HG03439 (cell line): Measurements from ENCODE around the gene ARID5B.

Experiments
- ATAC-seq: cut with Tn5 transposase; IDR thresholded peaks from one replicate; pipeline ENCODE4 v1.9.1; 2021; ENCODE audit warnings: mild to moderate bottlenecking, moderate library complexity; ENCODE audit not compliant: unreplicated experiment

Gene ARID5B

DNA sequence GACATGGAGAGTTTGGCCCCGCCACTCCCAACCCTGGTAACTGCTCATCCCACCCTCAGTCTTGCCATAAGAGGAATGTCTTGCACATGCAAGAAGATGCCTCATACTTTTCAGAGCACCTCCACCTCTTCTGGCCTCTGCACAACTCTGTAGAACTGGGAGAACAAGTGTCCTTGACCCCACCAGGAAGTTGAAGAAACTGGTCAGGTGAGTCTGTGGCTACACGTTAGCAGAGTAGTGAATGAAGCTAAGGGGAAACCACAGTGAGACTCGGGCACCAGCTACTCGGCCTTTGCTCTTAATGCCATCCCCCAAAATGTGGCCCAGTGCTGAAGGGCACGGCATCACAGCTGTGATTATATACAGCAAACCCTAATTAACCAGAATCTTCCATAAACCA, 110.1 kb downstream of the ARID5B start:
- ATAC-seq = no peak

DNA sequence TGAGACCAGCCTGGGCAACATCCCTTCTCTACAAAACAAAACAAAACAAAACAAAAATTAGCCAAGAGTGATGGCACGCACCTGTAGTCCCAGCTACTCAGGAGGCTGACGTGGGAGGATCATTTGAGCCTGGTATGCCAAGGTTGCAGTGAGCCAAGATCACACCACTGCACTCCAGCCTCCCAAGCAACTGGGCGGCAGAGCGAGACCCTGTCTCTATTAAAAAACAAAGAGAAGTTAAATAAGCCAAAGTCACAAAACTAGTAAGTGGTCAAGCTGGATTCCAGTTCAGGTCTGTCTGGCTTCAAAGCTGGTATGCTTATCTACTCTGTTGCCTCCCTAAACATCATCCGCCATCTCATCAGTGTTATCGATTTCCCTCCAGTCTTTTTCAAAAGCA, 110.8 kb downstream of the ARID5B start:
- ATAC-seq = no peak

DNA sequence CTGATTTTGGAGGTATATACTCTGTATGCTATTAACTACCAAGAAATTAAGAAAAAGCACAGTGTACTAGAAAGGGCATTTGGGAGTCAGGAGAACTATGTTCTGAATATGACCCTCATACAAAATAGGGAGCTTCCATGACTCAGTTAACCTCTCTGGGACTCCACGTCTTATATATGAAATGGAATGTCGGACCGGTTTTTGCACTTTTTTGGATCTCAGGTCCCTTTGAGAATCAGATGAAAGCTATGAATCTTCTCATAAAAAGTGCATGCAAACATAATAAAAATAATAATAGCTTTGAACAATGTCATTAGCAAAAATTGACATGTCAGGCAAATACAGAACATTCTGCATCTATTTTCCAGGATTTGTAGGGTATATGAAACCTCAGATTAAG, 113.0 kb downstream of the ARID5B start:
- no peak for ATAC-seq

DNA sequence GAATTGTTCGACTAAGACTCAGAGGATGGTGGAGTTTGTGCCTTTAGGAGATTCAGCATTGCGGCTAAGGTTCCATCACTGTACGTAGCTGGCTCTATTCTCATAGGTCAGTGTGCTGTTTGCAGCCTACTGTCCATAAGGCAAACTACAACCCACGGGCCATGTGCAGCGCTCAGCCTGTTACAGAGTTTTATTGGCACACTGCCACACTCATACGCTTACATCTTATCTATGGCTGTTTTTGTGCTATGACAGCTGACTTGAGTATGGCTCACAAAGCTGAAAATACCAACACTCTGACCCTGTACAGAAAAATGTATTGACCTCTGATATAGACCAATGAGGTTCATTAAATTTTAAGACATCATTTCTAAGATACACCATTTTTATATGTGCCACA, 114.5 kb downstream of the ARID5B start:
- ATAC-seq = no peak

DNA sequence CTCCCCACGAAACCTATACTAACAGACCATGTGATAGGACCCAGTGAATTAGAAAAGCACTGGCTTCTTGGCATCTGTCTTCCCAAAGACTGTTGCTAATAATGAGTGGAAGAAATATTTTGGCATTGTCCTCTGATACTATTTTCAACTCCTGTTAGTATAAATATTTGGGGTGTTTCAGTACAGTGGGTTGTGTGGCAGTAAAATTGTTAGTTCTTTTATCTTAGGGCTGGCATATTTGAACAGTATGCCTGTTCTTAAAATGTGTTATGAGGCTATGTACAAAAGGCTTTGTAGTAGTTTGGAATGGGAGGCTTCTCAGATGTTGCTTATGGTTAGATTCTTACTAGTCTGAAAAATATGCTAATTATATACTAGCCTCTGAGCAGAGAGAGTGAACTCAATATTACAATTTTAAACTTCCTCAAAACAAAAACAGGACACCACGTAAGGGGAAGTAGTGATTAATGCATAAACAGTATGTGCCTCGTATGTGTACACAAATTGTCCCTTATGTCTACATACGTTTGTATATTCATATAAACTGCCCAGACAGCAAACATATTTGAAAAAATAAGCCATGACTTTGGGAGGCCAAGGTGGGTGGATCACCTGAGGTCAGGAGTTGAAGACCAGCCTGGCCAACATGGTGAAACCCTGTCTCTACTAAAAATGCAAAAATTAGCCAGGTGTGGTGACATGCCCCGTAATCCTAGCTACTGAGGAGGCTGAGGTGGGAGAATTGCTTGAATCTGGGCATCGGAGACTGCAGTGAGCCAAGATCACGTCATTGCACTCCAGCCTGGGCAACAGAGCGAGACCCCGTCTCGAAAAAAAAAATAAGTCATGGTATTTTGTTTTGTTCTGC, 115.4 kb downstream of the ARID5B start:
- ATAC-seq = no peak

DNA sequence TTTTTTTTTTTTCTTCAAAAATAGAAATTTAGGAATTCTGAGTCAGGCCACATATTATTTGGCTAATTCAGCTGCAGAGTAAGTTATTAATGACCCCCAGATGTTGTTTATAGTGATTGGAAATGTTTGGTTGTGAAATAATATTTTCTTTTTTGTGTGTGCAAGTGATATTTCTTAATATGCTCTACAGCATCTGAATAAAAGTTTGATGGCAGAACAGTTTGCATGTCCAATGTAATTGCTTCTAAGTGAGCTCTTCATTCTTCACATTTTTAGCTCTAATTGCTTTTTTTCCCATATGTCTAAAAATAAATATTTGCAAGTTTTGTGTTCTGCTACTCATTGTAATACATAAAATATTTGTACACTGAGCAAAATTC, 116.0 kb downstream of the ARID5B start:
- no peak for ATAC-seq

DNA sequence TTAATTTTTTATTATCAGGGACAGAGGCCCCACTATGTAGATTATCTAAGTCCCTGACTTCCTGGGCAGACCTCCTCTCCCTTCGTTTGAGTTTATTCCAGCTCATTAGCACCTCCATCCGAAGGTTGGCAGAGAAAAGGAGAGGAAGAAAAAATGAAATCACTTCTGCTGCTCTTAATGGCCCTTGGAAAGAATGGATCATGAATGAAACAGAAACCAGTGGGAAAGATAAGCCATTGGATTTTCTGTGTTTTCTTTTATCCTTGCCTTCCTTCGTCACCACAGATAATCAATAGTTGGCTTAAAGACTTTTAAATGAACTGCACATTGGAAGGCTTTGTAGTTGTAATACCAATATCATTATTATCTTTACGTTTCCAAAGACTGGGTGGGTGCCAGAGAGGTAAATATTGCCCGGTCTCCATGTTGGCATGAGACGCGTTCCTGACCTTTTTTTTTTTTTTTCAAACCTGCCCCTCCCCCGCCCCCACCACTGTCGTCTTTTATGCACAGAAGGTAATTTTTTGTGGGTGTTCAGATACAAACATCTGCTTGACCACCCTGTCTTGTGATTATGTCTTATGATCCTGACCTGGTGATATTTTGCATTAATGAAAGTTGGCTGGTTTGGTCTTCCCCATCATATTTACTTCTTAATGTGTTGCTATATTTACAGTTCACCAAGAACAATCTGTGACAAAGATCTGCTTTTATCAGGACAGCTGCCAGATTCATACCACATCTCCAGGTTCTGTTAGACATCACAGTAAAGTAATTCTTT, 116.8 kb downstream of the ARID5B start:
- no peak for ATAC-seq

DNA sequence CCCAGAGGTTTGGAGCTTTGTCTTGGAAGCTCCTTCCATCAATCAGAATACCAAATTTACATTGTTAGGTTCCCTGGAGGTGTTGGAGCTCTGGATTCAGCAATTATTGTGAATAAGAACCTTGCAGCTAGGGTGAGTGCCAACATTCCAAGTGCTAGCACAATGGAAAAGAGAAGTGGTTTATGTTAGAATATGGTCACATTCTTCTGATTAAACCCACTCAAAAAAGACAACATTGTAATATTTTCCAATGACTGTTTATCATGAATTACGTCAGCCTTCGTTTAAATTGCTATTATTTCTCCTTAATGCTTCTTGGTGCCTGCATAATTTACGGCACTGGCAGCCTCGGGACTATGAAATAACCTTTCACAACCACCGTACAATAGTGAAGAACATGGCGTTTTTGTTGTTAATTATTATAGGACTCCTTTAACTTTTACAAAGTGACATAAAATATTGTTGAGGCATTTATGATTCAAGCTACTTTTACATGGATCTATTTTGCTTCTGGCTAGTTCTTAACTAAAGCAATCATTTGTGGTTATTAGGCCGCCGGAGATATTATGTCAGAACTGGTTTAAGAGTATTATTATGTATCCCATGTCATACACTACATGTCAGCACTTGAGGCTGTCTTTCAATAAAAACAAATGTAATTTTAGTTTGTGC, 117.7 kb downstream of the ARID5B start:
- no peak for ATAC-seq

DNA sequence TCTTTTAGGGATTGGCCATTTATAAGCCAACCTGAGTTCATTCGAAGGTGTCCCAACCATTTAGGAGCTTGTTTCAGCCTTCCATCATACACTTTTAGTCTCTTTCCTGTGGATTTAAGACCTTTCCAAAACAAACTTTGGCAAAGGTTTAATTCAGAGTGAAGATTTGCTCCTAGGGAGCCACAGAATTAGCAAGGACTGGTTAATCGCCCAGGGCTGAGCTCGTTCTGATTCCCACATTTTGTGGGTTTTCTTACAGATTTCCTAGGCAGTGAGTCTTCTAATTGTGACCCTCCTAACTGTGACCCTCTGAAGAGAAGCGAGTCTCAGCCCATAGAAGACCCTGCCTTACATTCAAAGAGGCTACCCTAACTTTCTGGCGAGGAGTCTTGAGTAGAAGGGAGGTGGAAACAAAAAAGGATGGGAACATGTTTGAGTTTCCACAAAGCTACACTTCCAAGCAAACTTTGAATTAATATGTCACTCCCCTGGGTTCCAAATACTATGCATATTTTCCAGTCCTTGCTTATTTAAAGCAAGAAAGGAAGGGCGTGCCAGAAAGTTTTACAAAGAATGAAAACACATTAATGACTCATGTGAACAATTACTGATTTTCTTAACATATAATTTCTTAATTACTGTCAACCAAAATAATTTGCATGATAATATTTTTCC, 118.3 kb downstream of the ARID5B start:
- no peak for ATAC-seq

DNA sequence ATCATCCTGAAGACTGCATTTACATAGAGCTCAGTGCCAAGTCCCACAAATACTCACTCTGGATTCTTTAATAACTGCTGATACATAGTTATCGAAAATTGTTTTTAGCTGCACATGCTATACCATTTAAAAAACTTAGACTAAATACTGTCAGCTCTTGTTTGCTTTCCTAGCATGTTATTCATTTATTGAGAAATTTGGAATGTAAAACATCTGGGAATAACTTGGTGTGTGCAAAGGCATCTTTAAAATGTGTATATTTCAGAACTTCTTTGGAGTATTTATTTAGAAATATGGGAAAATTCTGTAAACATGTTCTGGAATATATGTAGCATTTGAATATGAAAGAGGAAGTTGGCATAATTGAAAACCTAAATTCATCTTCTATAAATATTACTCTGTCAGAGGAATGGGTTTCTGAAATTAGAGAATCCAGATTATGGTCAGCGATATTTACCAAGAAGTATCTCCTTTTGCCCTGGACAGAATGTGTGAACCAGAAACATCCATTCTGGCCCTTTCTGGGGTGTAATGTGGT, 119.7 kb downstream of the ARID5B start:
- ATAC-seq = no peak

DNA sequence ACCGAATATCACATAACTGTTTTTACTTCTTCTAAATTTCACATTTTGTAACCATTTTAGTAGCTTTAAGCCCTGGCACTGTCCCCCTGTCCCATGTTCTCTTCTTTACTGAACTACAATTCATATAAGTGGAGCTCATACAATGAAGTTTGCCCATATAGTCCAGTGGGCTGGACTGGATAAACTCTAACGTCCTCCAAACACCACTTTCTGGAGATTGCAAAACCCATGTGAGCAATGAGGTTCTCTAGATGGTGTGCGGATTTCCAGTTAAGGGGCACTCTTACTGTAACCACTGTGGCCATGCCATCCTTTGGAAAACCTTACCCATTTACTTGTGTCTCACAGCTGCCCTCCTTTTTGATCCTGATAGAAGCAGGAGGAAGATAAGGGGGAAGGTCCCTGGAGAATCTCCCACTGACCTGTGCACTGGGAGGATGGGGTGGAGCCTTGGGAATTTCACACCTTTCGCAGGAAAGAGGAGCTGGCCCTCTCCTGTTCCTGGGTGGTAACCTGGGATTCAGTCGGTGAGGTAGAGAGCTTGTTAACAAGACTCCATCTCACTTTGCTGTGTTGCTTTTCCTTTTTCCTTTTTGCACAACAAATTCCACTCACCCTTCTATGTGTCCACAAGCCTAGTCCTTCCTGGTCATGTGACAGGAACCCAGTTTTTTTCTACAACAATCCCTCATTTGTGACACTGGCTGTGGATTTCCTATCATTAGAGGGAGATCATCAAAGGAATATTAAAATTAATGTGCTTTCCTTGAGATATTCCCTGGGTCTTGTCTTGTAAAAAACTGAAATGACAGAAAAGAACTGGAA, 120.7 kb downstream of the ARID5B start:
- no peak for ATAC-seq

DNA sequence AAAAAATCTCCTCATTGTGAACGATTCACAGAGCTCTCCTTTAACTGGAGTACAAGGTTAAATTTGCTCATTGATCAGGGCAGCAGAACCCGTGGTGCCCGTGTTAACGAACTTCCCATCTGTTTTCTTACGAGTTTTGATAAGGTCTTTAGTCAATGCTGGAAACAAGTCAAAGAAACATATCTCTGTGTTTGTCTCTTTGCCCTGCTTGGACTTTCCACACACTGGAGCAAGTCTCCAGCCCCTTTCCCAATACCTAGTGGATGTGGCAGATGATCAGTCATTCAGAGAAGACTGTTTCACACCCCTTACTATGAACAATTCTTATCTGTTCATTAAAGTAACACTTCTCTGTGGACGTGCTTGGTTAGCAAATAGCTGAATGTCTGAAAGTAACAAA, 121.3 kb downstream of the ARID5B start:
- ATAC-seq = no peak

DNA sequence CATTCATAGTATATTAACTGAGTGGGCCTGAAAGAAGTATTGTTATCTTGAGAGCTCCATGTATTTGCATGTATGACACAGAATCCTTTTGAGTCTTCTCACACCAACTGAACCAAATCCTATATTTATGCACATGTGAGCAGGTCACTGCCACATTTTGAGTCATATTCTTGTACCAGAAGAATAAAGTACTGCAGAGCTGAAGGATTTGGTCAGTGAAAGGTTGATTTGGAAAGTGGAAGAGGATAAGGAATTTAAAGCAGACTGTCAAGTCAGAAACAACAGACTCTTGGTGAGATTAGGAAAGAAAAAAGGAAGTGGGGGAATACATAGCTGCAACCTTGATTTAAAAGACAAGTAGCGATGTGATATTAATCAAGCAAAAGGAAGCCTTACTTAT, 121.8 kb downstream of the ARID5B start:
- no peak for ATAC-seq

DNA sequence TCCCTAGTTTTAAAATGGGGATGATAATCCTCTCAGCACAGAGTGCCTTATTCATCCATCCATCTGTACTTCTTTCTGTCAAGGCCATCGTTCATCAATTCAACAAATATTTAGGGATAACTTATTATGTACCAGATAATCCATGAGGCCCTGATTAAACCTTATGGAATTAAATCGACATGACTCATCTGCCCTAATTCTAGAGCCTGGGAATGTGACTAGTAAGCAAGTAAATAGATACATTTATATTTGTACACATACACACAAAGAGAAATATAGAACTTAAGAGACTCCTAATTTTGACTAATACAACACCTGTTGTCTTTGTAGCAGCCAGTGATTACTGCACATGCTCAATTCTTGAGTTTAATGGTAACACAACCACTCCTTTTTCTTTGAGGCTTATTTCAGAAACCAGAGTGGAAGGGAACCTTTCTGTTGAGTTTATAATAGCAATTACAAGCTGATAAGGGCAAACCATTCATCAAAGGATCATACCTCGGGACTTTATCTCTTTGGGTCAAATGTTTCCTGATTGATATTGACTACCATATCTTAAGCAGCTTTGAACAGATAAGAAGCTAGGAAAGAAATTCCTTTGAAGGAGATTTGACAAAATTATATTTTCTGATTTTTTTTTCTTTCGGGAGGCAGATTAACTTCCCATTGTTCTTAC, 122.7 kb downstream of the ARID5B start:
- ATAC-seq = no peak

DNA sequence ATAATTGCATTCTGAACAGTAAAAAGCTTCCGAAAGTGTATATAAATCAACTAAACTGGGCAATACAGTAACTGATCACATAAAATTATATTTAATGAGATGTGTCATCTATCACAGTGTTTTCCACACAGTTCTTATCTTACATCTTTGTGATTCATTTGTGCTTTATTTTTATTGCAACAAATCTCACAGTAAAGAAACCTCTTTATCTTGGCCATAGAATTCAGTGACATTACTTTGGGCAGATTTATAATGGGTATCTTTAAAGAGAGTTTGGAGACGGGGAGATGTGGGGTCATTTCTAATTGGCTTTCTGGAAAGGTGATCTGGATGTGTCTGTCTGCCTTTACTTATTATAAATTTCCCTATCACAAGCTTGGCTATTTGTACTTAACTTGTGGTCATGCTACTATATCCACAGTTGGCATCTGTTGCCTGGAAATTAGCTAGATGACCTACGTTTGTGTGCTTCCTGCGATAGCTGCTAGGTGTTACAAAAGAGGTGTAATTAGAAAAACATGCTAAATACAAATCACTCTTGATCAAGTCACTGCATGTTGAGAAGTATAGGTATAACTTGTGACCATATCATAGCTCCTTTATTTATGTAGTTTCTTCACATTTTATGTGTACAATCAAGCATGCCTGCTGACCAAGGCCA, 123.8 kb downstream of the ARID5B start:
- no peak for ATAC-seq

DNA sequence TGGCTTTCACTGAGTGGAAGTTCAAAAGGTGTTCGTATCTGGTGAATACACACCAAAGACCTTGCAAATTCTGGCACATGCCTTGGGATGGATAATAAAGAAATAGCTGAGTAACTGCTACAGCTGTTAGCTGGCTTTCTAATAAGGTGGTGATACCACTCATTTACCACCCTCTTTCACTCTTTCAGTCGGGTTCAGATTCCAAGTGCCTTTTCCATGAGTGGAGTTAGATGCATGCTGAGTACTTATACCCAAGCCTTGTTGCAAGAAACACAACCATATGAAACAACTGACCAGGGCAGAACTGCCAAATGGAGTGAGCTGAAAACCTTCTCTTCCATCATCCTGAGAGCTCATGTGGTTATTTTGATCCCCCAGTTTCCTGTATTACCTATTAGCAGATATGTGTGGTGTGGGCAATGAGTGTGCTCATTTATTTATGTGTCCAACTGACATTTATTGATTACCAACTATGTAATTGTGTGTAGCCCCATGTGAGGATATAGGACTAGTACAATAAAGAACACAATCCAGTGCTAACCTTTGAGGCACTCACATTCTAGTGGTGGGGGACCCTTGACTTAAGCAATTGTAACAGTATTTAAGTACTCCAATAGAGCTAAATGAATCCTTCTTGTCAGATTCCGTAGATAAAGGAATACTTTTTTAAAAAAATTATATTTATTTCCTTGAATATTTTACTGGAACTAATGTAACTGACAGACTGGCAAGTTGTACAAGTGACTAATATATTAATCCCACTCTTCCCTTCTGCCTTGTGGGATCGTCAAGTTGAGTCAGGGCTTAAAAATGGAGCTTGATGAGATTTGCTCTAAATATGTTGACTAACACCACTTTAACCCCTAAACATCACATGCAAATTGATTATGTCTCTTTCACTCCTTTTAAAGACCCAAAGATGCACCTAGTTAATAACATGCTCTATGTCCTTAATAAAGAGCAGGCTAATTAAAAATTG, 124.7 kb downstream of the ARID5B start:
- ATAC-seq = no peak

DNA sequence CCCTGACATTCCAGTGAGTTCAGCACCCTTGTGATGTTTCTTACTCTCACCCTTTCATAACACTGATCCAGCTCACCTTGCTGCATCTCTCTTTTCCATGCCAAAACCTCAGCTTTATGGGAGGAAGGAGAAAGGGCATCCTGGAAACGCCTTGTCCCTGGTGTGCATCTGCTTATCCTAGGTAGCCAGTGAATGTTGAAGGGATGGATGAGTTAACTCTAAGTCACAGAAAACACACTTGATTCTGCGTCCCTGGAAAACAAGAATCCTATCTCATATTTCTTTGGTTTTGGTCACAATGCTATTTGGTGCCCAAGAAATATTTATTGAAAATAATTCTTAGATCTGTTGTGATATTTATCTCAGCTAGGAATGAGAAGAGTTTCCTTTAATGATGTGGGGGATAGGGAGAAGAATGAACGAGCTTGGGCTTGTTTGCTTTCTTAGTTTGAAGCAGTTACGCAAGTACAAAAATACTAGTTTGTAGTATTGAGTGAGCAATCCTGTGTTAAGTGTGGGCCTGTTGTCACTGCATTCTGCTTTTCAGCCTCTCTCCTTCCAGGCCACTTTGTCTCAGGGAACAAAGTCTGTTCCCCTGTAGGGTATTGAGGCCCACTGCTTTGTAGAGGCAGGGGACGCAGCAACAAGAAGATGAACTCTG, 126.5 kb downstream of the ARID5B start:
- ATAC-seq = no peak
